OCI-LY7 (cell line): ENCODE measurements around the gene CSPG4. TPM values are rescaled to one million over a fixed set of nuclear protein-coding genes. Genes with fewer than 3 reads are reported as not detected.

Source experiments
- BruUV-seq: library from RNA; stranded (reverse); fragments of 400-500 nt; replicated peaks from 2 replicates; lab custom pipeline; 2021; lab: Mats Ljungman, UMichigan
- CTCF ChIA-PET: fragments of 300-600 bp; sonication (Branson Sonifier 250); formaldehyde crosslinking; loops from one replicate; lab custom pipeline; 2022; ENCODE audit warnings: antibody characterized with exemption; ENCODE audit not compliant: unreplicated experiment; lab: Charles Lee
- POLR2A ChIA-PET: fragments of 300-600 bp; sonication (Branson Sonifier 250); formaldehyde crosslinking; loops from one replicate; lab custom pipeline; 2022; ENCODE audit warnings: antibody characterized with exemption; lab: Charles Lee
- DNase-seq: peaks from one replicate; pipeline ENCODE4 v3.0.0-alpha.2; 2015; ENCODE audit warnings: low spot score
- H2AFZ ChIP-seq: fragments of 200-600 bp; sonication (generic), shearing (Covaris generic); 2 replicates; pipeline ENCODE4 v1.6.1; 2014; ENCODE audit warnings: mild to moderate bottlenecking, antibody characterized with exemption, low read length, moderate library complexity
- H3K27ac ChIP-seq: fragments of 200-600 bp; sonication (generic); 2 replicates; pipeline ENCODE4 v1.5.1; 2014; ENCODE audit warnings: mixed run types, low read depth, mild to moderate bottlenecking, moderate library complexity, low read length, inconsistent platforms; ENCODE audit not compliant: poor library complexity, severe bottlenecking
- H3K36me3 ChIP-seq: fragments of 200-600 bp; sonication (generic); 2 replicates; pipeline ENCODE4 v1.6.1; 2014; ENCODE audit warnings: mild to moderate bottlenecking, antibody characterized with exemption, low read length, moderate library complexity, mixed read lengths; ENCODE audit not compliant: insufficient read depth
- H3K4me1 ChIP-seq: fragments of 200-600 bp; sonication (generic); 2 replicates; pipeline ENCODE4 v1.5.1; 2014; ENCODE audit warnings: mild to moderate bottlenecking, low read length; ENCODE audit not compliant: insufficient read depth, poor library complexity, severe bottlenecking
- H3K4me2 ChIP-seq: fragments of 200-600 bp; sonication (generic); 2 replicates; pipeline ENCODE4 v1.6.1; 2014; ENCODE audit warnings: mild to moderate bottlenecking, low read length
- H3K4me3 ChIP-seq: fragments of 200-600 bp; sonication (generic); 2 replicates; pipeline ENCODE4 v1.5.1; 2014; ENCODE audit warnings: mild to moderate bottlenecking, low read depth, low read length; ENCODE audit not compliant: poor library complexity, severe bottlenecking
- H3K79me2 ChIP-seq: fragments of 200-600 bp; sonication (generic); 2 replicates; pipeline ENCODE4 v1.6.1; 2016; ENCODE audit warnings: low read depth, mild to moderate bottlenecking, low read length, moderate library complexity, mixed read lengths; ENCODE audit not compliant: insufficient read depth
- H3K9me2 ChIP-seq: fragments of 200-600 bp; sonication (generic); 2 replicates; pipeline ENCODE4 v1.6.1; 2016; ENCODE audit warnings: mild to moderate bottlenecking, low read length, mixed read lengths; ENCODE audit not compliant: insufficient read depth
- H3K9me3 ChIP-seq: fragments of 200-600 bp; sonication (generic); 2 replicates; pipeline ENCODE4 v1.6.1; 2014; ENCODE audit warnings: mild to moderate bottlenecking, mixed run types, low read length, mixed read lengths
- H4K20me1 ChIP-seq: fragments of 200-600 bp; sonication (generic); 2 replicates; pipeline ENCODE4 v1.6.1; 2014; ENCODE audit warnings: mild to moderate bottlenecking, antibody characterized with exemption, low read length, moderate library complexity, mixed read lengths; ENCODE audit not compliant: insufficient read depth
- CTCF ChIP-seq: fragments of 200-600 bp; sonication (generic); conservative IDR thresholded peaks from 2 replicates; pipeline ENCODE4 v1.5.1; 2014; ENCODE audit warnings: mild to moderate bottlenecking, antibody characterized with exemption, low read length, moderate library complexity, mixed read lengths
- EZH2phosphoT487 ChIP-seq: fragments of 200-600 bp; sonication (generic); IDR thresholded peaks from 2 replicates; pipeline ENCODE4 v1.6.1; 2018; ENCODE audit warnings: low read depth, borderline replicate concordance, mild to moderate bottlenecking, mixed run types, antibody characterized with exemption, low read length, moderate library complexity, mixed read lengths
- intact Hi-C: fragments of 100-400 bp; cut with micrococcal nuclease; formaldehyde crosslinking; loops from one replicate; pipeline ENCODE4 v1.10.0; 2022; ENCODE audit not compliant: unreplicated experiment
- total RNA-seq, 2 experiments: library from RNA; depleted of rRNA in 1 of 2; stranded (reverse); fragments of >200 nt in 1 of 2; shearing (Covaris generic) in 1 of 2; gene quantifications; 2 replicates each; pipeline ENCODE4 v1.2.3, GENCODE V29; 2014 to 2022

CSPG4 gene
- total RNA-seq, 2 experiments from 2014 or later: not detected

- TF ChIP-seq CTCF (peak; percentile 69), EZH2phosphoT487 (no peak)
- intact Hi-C loops: loop anchor here (1.0 to 10.0 kb wide), 3 partner anchors 74 to 417 kb away; no protein-coding TSS in a partner anchor
These were observed 15.4 kb upstream of the CSPG4 start for GRCh38 chr15:75727851-75728715.

GRCh38 chr15:75727031-75727531 lies 14.4 kb upstream of the CSPG4 start:
- Histone ChIP-seq H2AFZ (no peak overlapping the region), H3K4me3 (no peak overlapping the region), H3K36me3 (no peaks in the 10 kb centered on the region), H3K9me3 (no peaks in the 10 kb centered on the region), H4K20me1 (no peaks in the 10 kb centered on the region), H3K27ac (no peak overlapping the region), H3K4me2 (no peak overlapping the region), H3K79me2 (no peaks in the 10 kb centered on the region), H3K4me1 (no peaks in the 10 kb centered on the region), H3K9me2 (no peaks in the 10 kb centered on the region)
- no peak for DNase-seq
- intact Hi-C loops: loop anchor here (10.0 kb wide), 2 partner anchors 198 to 418 kb away; no protein-coding TSS in a partner anchor
- TF ChIP-seq EZH2phosphoT487: no peak
- no peak for TF ChIP-seq CTCF
- ChIA-PET POLR2A (no interaction called here), CTCF (no interaction called here)
- no TSS peak for BruUV-seq

More at GRCh38 chr15:75727851-75728715, 15.4 kb upstream of the CSPG4 start:
- Histone ChIP-seq H4K20me1 (no peaks in the 10 kb centered on the region), H3K4me2 (no peak overlapping the region), H3K79me2 (no peaks in the 10 kb centered on the region), H2AFZ (no peak overlapping the region), H3K27ac (no peak overlapping the region), H3K36me3 (no peaks in the 10 kb centered on the region), H3K9me2 (no peaks in the 10 kb centered on the region), H3K4me3 (no peak overlapping the region), H3K9me3 (no peaks in the 10 kb centered on the region), H3K4me1 (no peaks in the 10 kb centered on the region)
- no TSS peak for BruUV-seq
- ChIA-PET CTCF (no interaction called here), POLR2A (interaction anchor here (0.5 kb wide), 1 partner anchor 42 kb away, joined by 4 read pairs; no protein-coding TSS in a partner anchor)
- peak; percentile 44 for DNase-seq
